GM21381 (cell line): ENCODE data around the gene NUAK2.

Experiments
- ATAC-seq: cut with Tn5 transposase; IDR thresholded peaks from one replicate; pipeline ENCODE4 v1.9.1; 2021; ENCODE audit warnings: mild to moderate bottlenecking, moderate library complexity; ENCODE audit not compliant: unreplicated experiment

The NUAK2 gene

GRCh38 chr1:205323794-205324193 lies 2.2 kb upstream of the NUAK2 start:
- no peak for ATAC-seq

- ATAC-seq: no peak
These were observed 376 bp upstream of the NUAK2 start for GRCh38 chr1:205321959-205322283.

- no peak for ATAC-seq
These were observed 2.2 kb downstream of the NUAK2 start for GRCh38 chr1:205319081-205320018.

GRCh38 chr1:205318231-205318991 lies 3.1 kb downstream of the NUAK2 start:
- no peak for ATAC-seq

- ATAC-seq: no peak
These were observed 4.1 kb downstream of the NUAK2 start for GRCh38 chr1:205317311-205317917.

GRCh38 chr1:205316161-205316566 lies 5.4 kb downstream of the NUAK2 start:
- ATAC-seq: no peak

- ATAC-seq: no peak
These were observed 6.4 kb downstream of the NUAK2 start for GRCh38 chr1:205315008-205315618.

GRCh38 chr1:205313563-205314308 lies 7.8 kb downstream of the NUAK2 start:
- no peak for ATAC-seq

GRCh38 chr1:205312866-205313562 lies 8.5 kb downstream of the NUAK2 start:
- ATAC-seq: no peak

GRCh38 chr1:205310976-205311704 lies 10.4 kb downstream of the NUAK2 start:
- no peak for ATAC-seq

- no peak for ATAC-seq
These were observed 11.8 kb downstream of the NUAK2 start for GRCh38 chr1:205309741-205310140.

GRCh38 chr1:205306929-205307566 lies 14.5 kb downstream of the NUAK2 start:
- no peak for ATAC-seq

GRCh38 chr1:205304695-205305070 lies 16.9 kb downstream of the NUAK2 start:
- no peak for ATAC-seq

- no peak for ATAC-seq
These were observed 17.4 kb downstream of the NUAK2 start for GRCh38 chr1:205304046-205304694.

GRCh38 chr1:205303247-205303888 lies 18.2 kb downstream of the NUAK2 start:
- no peak for ATAC-seq

- ATAC-seq: no peak
These were observed 19.5 kb downstream of the NUAK2 start for GRCh38 chr1:205301842-205302588.

GRCh38 chr1:205301205-205301821 lies 20.2 kb downstream of the NUAK2 start:
- no peak for ATAC-seq
